Measurements from ENCODE around the gene IRF1.

Gene IRF1

DNA sequence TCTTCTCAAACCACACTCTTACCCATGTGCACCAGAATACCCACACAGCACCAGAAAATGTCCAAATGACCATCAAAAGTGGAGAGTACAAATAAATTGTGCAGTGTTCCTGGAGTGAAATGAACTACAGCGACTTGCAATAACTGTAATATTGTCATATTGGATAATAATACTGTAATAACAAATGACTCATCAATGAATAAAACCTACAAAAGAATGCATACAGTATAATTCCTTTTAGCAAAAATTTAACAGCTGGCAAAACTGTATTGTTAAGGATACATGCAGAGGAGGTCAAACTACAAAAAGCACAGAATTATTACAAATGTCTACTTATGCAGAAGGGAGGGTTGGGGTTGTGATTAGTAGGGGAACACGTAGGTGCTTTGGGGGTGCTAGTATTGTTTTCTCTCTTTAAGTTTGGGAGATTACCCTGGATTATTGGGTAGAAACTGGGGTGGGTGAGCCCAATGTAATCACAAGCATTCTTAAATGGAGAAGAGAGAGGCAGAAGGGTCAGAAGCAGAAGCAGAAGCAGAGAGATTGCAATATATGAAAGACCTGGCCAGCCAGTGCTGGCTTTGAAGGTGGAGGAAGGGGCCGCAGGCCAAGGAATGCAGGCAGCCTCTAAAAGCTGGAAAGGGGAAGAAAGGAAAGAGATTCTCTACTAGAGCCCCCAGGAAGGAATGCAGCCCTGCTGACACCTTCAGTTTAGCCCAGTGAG lies 21.8 kb downstream of the IRF1 start:
- Histone ChIP-seq H3K36me3 (ENCODE audit: control insufficient read depth in 2 of 2, insufficient read depth in 2 of 2, low read length in 2 of 2) (peaks cover 0 to 6% of the 10 kb centered on the region in 2 donors), H3K9ac (ENCODE audit: low read depth in 1 of 2, low read length in 2 of 2) (no peak overlapping the region), H3K27ac (ENCODE audit: low read depth in 2 of 2, low read length in 2 of 2) (no peak overlapping the region), H3K27me3 (ENCODE audit: control insufficient read depth in 2 of 2, insufficient read depth in 2 of 2, low read length in 2 of 2) (no peaks in the 10 kb centered on the region), H3K4me1 (ENCODE audit: control insufficient read depth in 2 of 2, insufficient read depth in 2 of 2, low read length in 2 of 2) (peaks cover 39 to 48% of the 10 kb centered on the region in 2 donors), H3K9me3 (ENCODE audit: control insufficient read depth in 2 of 2, low read length in 2 of 2) (no peaks in the 10 kb centered on the region), H3K4me3 (ENCODE audit: low read length in 2 of 2) (no peak overlapping the region)

DNA sequence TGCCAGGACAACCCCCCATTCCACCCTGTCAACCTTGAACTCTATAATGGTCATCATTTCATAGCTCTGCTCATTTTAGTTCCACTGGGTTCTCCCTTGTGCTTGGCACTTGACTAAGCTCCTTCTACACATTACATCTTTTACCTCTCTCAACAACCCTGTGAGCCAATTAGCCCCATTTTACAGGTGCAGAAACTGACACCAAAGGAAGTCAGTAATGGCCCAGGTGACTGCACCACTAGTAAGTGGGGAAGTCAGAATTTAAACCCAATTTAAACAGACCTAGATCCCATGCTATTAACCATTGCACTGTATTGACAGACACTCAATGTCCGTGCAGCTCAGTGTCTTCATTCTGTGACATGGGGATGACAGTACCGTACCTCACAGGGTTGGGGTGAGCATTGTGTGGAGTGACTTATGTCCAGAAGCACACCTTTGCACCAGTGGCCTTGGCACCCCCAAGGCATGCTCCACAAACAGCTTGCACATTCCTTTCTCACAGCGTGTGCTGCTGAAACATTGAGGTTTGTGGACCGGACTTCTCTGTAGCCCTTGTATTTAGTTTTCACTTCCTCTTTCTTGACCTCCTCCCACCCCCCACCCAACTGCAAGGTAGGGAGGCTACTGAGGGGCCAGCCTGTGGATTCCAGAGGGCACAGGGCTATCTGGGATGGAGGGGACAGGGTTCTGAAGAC lies 23.1 kb downstream of the IRF1 start:
- H3K27ac ChIP-seq (ENCODE audit: low read depth in 2 of 2, low read length in 2 of 2), result peak overlapping the region; percentile 53 to 90
- peaks cover 0 to 6% of the 10 kb centered on the region in 2 donors for H3K36me3 ChIP-seq (ENCODE audit: control insufficient read depth in 2 of 2, insufficient read depth in 2 of 2, low read length in 2 of 2)
- H3K4me3 ChIP-seq (ENCODE audit: low read length in 2 of 2), result peak overlapping the region in 1 of 2 donors; percentile 45
- no peaks in the 10 kb centered on the region for H3K27me3 ChIP-seq (ENCODE audit: control insufficient read depth in 2 of 2, insufficient read depth in 2 of 2, low read length in 2 of 2)
- no peaks in the 10 kb centered on the region for H3K9me3 ChIP-seq (ENCODE audit: control insufficient read depth in 2 of 2, low read length in 2 of 2)
- no peak overlapping the region for H3K9ac ChIP-seq (ENCODE audit: low read depth in 1 of 2, low read length in 2 of 2)
- peaks cover 53 to 62% of the 10 kb centered on the region in 2 donors for H3K4me1 ChIP-seq (ENCODE audit: control insufficient read depth in 2 of 2, insufficient read depth in 2 of 2, low read length in 2 of 2)

DNA sequence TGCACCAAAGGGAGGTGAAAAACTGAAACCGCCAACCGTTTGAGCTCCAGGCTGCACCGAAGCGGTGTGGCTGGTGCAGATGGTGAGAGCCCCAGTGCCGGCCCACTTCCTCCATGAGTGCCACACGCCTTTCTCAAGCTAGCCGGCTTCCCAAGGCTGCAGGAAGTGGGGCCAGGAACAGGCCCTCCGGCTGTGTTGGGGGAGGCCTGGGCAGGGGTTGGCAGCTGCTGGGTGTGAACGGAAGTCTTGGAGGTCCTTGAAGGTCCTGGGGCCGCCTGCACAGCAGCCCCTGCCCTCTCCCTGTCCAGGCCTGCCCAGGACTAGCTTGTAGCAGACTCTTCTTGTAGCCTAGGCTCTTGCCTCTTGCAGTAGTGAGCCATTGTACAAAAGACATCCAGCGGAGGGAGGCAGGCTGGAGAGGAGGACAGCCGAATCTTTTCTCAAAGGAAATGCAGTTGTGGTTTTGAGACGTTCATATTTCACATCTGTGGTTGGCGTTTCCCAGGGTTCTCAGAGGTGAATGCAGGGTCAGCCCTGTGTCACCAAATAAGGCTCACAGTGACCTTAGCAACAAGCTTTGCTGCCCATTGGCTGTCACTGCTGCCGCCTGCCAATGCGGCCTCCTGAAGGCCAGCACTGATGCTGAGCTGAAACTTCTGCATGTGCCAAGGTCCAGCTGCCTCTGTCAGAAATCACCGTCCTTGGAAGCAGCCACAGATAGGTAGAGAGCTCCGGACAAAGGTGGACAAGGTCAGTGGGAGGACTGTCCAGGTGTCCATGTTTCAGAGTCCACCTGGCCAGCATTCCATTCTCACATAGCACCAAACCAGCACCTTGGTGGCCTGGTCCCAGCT lies 23.9 kb downstream of the IRF1 start:
- peak overlapping the region; percentile 53 to 90 for H3K27ac ChIP-seq (ENCODE audit: low read depth in 2 of 2, low read length in 2 of 2)
- H3K4me1 ChIP-seq (ENCODE audit: control insufficient read depth in 2 of 2, insufficient read depth in 2 of 2, low read length in 2 of 2), result peaks cover 55 to 62% of the 10 kb centered on the region in 2 donors
- peak overlapping the region in 1 of 2 donors; percentile 15 for H3K9ac ChIP-seq (ENCODE audit: low read depth in 1 of 2, low read length in 2 of 2)
- peaks cover 0 to 6% of the 10 kb centered on the region in 2 donors for H3K36me3 ChIP-seq (ENCODE audit: control insufficient read depth in 2 of 2, insufficient read depth in 2 of 2, low read length in 2 of 2)
- H3K27me3 ChIP-seq (ENCODE audit: control insufficient read depth in 2 of 2, insufficient read depth in 2 of 2, low read length in 2 of 2), result no peaks in the 10 kb centered on the region
- H3K9me3 ChIP-seq (ENCODE audit: control insufficient read depth in 2 of 2, low read length in 2 of 2), result no peaks in the 10 kb centered on the region
- H3K4me3 ChIP-seq (ENCODE audit: low read length in 2 of 2), result peak overlapping the region in 1 of 2 donors; percentile 45

DNA sequence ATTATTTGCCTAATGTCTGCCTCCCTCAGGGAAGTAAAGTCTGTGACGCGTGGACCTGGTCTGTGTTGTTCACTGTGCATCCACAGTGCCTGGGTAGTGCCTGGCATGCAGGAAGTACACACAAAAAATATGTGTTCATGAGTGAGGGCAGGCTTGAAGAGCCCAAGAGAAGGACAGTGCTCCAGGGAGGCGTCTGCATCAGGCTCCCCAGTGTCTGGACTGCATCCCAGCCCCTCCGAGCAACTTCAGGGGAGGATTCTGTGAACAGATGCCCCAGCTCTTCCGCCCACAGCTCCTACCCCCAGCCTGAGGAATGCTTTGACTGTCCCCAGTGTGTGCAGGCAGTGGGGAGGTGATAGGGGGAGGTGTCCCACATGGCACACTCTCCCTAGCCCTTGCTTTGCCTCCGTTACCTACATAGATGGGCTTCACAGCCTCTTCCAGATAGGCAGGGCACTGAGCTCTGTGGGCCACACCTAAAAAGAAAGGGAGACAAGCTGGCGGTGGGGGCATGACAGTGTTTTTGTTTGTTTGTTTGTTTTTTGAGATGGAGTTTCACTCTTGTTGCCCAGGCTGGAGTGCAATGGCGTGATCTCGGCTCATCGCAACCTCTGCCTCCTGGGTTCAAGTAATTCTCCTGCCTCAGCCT lies 25.4 kb downstream of the IRF1 start:
- Histone ChIP-seq H3K4me3 (ENCODE audit: low read length in 2 of 2) (peak overlapping the region in 1 of 2 donors; percentile 60), H3K9me3 (ENCODE audit: control insufficient read depth in 2 of 2, low read length in 2 of 2) (no peaks in the 10 kb centered on the region), H3K9ac (ENCODE audit: low read depth in 1 of 2, low read length in 2 of 2) (peak overlapping the region; percentile 39 to 66), H3K27ac (ENCODE audit: low read depth in 2 of 2, low read length in 2 of 2) (peak overlapping the region; percentile 58 to 90), H3K27me3 (ENCODE audit: control insufficient read depth in 2 of 2, insufficient read depth in 2 of 2, low read length in 2 of 2) (no peaks in the 10 kb centered on the region), H3K4me1 (ENCODE audit: control insufficient read depth in 2 of 2, insufficient read depth in 2 of 2, low read length in 2 of 2) (peaks cover 63 to 71% of the 10 kb centered on the region in 2 donors), H3K36me3 (ENCODE audit: control insufficient read depth in 2 of 2, insufficient read depth in 2 of 2, low read length in 2 of 2) (peaks cover 0 to 11% of the 10 kb centered on the region in 2 donors)

DNA sequence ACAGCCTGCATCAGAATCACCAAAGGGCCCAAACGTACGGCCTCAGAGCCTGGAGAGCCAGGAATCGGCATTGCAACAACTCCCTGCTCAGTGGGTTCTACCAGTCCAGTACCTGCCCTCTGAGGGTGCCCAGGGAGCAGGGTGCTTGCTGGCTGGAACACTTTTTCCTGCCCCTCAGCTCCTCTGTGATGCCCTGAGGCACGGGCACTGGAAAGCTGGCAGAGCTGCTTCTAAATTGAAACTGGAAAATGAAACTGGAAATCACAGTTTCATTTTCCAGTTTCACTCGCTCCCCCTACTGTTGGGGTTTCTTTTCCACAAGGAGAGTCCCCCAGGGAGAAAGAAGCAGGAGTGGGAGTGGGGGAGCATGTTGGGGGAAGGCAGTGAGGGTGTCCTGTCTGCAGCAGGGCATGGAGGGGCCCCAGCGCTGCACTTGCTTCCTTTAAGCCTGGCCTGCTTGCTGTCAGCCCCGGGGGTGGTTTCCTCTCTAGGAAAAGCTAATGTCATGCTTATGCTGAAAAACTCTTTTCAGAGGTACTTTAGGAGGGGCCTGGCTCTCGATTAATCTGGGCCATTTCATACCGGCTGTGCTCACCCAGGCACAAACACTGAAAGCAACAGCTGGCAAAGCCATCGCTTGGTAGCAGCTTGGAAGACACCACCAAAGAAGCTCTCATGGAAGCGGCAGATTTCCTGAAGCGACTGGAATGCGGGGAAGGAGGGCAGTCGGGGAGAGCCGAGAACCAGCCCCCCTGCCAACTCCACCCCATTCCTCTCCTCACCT lies 26.2 kb downstream of the IRF1 start:
- Histone ChIP-seq H3K27me3 (ENCODE audit: control insufficient read depth in 2 of 2, insufficient read depth in 2 of 2, low read length in 2 of 2) (no peaks in the 10 kb centered on the region), H3K9me3 (ENCODE audit: control insufficient read depth in 2 of 2, low read length in 2 of 2) (no peaks in the 10 kb centered on the region), H3K27ac (ENCODE audit: low read depth in 2 of 2, low read length in 2 of 2) (peak overlapping the region; percentile 58 to 90), H3K4me3 (ENCODE audit: low read length in 2 of 2) (peak overlapping the region; percentile 48 to 60), H3K36me3 (ENCODE audit: control insufficient read depth in 2 of 2, insufficient read depth in 2 of 2, low read length in 2 of 2) (peaks cover 0 to 7% of the 10 kb centered on the region in 2 donors), H3K4me1 (ENCODE audit: control insufficient read depth in 2 of 2, insufficient read depth in 2 of 2, low read length in 2 of 2) (peaks cover 68 to 75% of the 10 kb centered on the region in 2 donors), H3K9ac (ENCODE audit: low read depth in 1 of 2, low read length in 2 of 2) (peak overlapping the region; percentile 39 to 66)

DNA sequence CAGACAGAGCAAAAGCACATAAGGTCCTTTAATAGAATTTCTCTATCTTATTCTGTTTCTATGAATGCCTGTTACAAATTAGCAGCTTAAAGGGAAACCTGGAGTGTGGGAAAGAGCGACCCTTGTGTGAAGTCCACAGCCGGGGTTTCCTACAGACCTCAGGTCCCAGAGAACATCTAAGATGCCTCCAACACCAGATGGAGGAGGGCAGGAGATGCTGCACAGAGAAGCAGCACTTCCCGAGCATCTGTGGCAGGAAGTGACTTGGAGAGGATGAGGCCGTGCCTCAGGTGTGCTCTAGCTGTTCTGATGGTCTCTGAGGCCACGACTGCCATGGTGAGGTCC lies 26.8 kb downstream of the IRF1 start:
- peak overlapping the region; percentile 39 to 66 for H3K9ac ChIP-seq (ENCODE audit: low read depth in 1 of 2, low read length in 2 of 2)
- peak overlapping the region; percentile 58 to 90 for H3K27ac ChIP-seq (ENCODE audit: low read depth in 2 of 2, low read length in 2 of 2)
- no peaks in the 10 kb centered on the region for H3K27me3 ChIP-seq (ENCODE audit: control insufficient read depth in 2 of 2, insufficient read depth in 2 of 2, low read length in 2 of 2)
- peaks cover 0 to 7% of the 10 kb centered on the region in 2 donors for H3K36me3 ChIP-seq (ENCODE audit: control insufficient read depth in 2 of 2, insufficient read depth in 2 of 2, low read length in 2 of 2)
- no peaks in the 10 kb centered on the region for H3K9me3 ChIP-seq (ENCODE audit: control insufficient read depth in 2 of 2, low read length in 2 of 2)
- H3K4me1 ChIP-seq (ENCODE audit: control insufficient read depth in 2 of 2, insufficient read depth in 2 of 2, low read length in 2 of 2), result peaks cover 71 to 77% of the 10 kb centered on the region in 2 donors
- peak overlapping the region; percentile 48 to 60 for H3K4me3 ChIP-seq (ENCODE audit: low read length in 2 of 2)

DNA sequence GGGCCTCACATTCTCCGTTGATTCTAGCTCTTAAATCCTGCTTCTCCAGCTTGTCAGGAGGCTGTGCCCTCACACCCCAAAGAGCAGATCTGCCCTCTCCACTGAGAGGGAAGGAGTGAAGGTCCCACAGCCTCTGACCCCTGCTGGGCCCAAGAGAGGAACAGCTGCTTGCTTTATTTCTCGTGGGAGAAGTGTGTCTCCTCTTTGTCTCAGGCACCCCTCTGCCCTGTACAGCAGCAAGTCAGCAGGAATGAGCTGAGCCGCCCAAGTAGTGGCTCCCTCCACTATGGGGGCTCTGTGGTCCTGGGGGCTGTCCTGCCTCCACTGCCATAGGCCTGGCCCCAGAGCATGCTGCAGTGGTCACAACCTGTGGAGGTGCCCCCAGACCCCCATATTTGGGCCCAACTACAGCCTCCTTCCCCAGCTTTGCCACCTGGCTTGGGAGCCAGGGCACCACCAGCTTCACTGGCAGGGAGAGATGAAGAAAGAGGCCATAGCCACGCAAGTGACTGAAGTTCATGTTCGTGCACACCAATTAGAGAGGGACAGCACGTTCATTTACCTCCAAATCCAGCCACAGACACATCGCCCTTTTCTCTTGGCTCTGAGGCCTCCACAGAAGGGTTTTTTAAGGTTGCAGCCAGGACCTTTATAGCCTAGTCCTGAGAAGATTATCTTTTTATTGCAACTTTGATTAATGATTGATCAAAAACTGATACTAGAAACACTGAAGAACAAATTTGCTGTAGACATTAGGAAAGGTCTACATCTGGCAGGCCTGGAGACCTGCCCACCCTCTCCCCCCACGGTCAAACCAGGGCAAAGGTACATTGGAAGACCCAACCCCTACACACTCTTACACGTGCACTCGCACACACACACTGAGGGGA lies 27.5 kb downstream of the IRF1 start:
- Histone ChIP-seq H3K9ac (ENCODE audit: low read depth in 1 of 2, low read length in 2 of 2) (peak overlapping the region; percentile 25 to 43), H3K27ac (ENCODE audit: low read depth in 2 of 2, low read length in 2 of 2) (peak overlapping the region; percentile 58 to 90), H3K36me3 (ENCODE audit: control insufficient read depth in 2 of 2, insufficient read depth in 2 of 2, low read length in 2 of 2) (peaks cover 0 to 7% of the 10 kb centered on the region in 2 donors), H3K9me3 (ENCODE audit: control insufficient read depth in 2 of 2, low read length in 2 of 2) (no peaks in the 10 kb centered on the region), H3K4me1 (ENCODE audit: control insufficient read depth in 2 of 2, insufficient read depth in 2 of 2, low read length in 2 of 2) (peaks cover 73 to 77% of the 10 kb centered on the region in 2 donors), H3K4me3 (ENCODE audit: low read length in 2 of 2) (peak overlapping the region in 1 of 2 donors; percentile 60), H3K27me3 (ENCODE audit: control insufficient read depth in 2 of 2, insufficient read depth in 2 of 2, low read length in 2 of 2) (no peaks in the 10 kb centered on the region)

DNA sequence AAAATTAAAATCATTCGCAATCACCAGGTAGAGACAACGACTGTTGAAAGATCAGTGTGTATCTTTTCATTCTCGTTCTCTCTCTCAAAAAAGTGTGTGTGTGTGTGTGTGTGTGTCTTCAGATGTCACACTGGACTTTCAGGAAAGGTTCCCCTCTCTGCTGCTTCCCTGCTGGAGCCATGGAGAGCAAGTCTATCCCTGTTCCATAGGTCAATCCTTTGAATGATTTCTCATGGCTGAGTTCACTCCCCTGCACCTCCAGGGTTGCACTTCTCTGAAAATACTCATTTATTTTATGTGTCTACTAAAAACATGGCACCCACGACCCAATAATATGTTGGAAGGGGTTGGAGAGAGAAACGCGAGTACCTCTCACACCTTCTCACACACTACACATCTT lies 28.2 kb downstream of the IRF1 start:
- H3K27me3 ChIP-seq (ENCODE audit: control insufficient read depth in 2 of 2, insufficient read depth in 2 of 2, low read length in 2 of 2), result no peaks in the 10 kb centered on the region
- H3K4me3 ChIP-seq (ENCODE audit: low read length in 2 of 2), result no peak overlapping the region
- H3K27ac ChIP-seq (ENCODE audit: low read depth in 2 of 2, low read length in 2 of 2), result peak overlapping the region in 1 of 2 donors; percentile 90
- H3K36me3 ChIP-seq (ENCODE audit: control insufficient read depth in 2 of 2, insufficient read depth in 2 of 2, low read length in 2 of 2), result peaks cover 0 to 5% of the 10 kb centered on the region in 2 donors
- no peak overlapping the region for H3K9ac ChIP-seq (ENCODE audit: low read depth in 1 of 2, low read length in 2 of 2)
- H3K9me3 ChIP-seq (ENCODE audit: control insufficient read depth in 2 of 2, low read length in 2 of 2), result no peaks in the 10 kb centered on the region
- H3K4me1 ChIP-seq (ENCODE audit: control insufficient read depth in 2 of 2, insufficient read depth in 2 of 2, low read length in 2 of 2), result peaks cover 76% of the 10 kb centered on the region in 2 donors

Data from mucosa of rectum (tissue), 2 donors.